SJSA1 (cell line): Measurements from ENCODE around the gene SAP30BP. TPM values are rescaled to one million over a fixed set of nuclear protein-coding genes. Genes with fewer than 3 reads are reported as not detected.

Experiments used
- DNase-seq, 2 experiments: peaks; one replicate each; pipeline ENCODE4 v3.0.0-alpha.2; 2015 to 2020; ENCODE audit warnings: low spot score in 2 of 2, low read depth in 1 of 2
- H3K27ac ChIP-seq: fragments of 250-450 bp; sonication (Bioruptor Pico); 2 replicates; pipeline ENCODE4 v1.5.1; 2020; ENCODE audit warnings: mild to moderate bottlenecking, moderate library complexity
- H3K27me3 ChIP-seq: fragments of 250-450 bp; sonication (Bioruptor Pico); replicated peaks from 2 replicates; pipeline ENCODE4 v1.5.1; 2020; ENCODE audit warnings: mild to moderate bottlenecking, moderate library complexity
- H3K36me3 ChIP-seq: fragments of 250-450 bp; sonication (Bioruptor Pico); 2 replicates; pipeline ENCODE4 v1.5.1; 2020; ENCODE audit warnings: mild to moderate bottlenecking
- H3K4me1 ChIP-seq: fragments of 250-450 bp; sonication (Bioruptor Pico); replicated peaks from 2 replicates; pipeline ENCODE4 v1.6.1; 2021; ENCODE audit warnings: mild to moderate bottlenecking
- H3K4me3 ChIP-seq: fragments of 250-450 bp; sonication (Bioruptor Pico); 2 replicates; pipeline ENCODE4 v1.5.1; 2020; ENCODE audit warnings: mild to moderate bottlenecking
- H3K9me3 ChIP-seq: fragments of 250-450 bp; sonication (Bioruptor Pico); replicated peaks from 2 replicates; pipeline ENCODE4 v1.5.1; 2020; ENCODE audit warnings: mild to moderate bottlenecking
- total RNA-seq: library from RNA; depleted of rRNA; stranded (reverse); fragments of >200 nt; shearing (Covaris generic); gene quantifications from 2 replicates; pipeline ENCODE4 v1.2.3, GENCODE V29; 2014

SAP30BP gene
- total RNA-seq, 1 experiment from 2014 or later: 90.5 TPM

- Histone ChIP-seq H3K9me3 (no peaks in the 10 kb centered on the region), H3K4me3 (no peak overlapping the region), H3K36me3 (peaks cover 77% of the 10 kb centered on the region), H3K27me3 (no peaks in the 10 kb centered on the region), H3K27ac (no peak overlapping the region), H3K4me1 (peaks cover 7% of the 10 kb centered on the region; the same call in 1 of the 2 replicates)
- DNase-seq: no peak
Measured at GRCh38 chr17:75672011-75672410, 4.9 kb downstream of the SAP30BP start.

- no peak overlapping the region for H3K27ac ChIP-seq
- H3K36me3 ChIP-seq: peaks cover 80% of the 10 kb centered on the region
- no peak for DNase-seq
- no peaks in the 10 kb centered on the region for H3K27me3 ChIP-seq
- no peaks in the 10 kb centered on the region for H3K9me3 ChIP-seq
- peaks cover under 1% of the 10 kb centered on the region; the same call in 1 of the 2 replicates for H3K4me1 ChIP-seq
- H3K4me3 ChIP-seq: no peak overlapping the region
Measured at GRCh38 chr17:75673487-75673886, 6.3 kb downstream of the SAP30BP start.

- no peaks in the 10 kb centered on the region for H3K27me3 ChIP-seq
- DNase-seq: no peak
- no peak overlapping the region for H3K4me3 ChIP-seq
- H3K27ac ChIP-seq: no peak overlapping the region
- H3K36me3 ChIP-seq: peaks cover 71% of the 10 kb centered on the region
- peaks cover 26% of the 10 kb centered on the region for H3K4me1 ChIP-seq
- no peaks in the 10 kb centered on the region for H3K9me3 ChIP-seq
Measured at GRCh38 chr17:75676461-75676860, 9.3 kb downstream of the SAP30BP start.

DNA sequence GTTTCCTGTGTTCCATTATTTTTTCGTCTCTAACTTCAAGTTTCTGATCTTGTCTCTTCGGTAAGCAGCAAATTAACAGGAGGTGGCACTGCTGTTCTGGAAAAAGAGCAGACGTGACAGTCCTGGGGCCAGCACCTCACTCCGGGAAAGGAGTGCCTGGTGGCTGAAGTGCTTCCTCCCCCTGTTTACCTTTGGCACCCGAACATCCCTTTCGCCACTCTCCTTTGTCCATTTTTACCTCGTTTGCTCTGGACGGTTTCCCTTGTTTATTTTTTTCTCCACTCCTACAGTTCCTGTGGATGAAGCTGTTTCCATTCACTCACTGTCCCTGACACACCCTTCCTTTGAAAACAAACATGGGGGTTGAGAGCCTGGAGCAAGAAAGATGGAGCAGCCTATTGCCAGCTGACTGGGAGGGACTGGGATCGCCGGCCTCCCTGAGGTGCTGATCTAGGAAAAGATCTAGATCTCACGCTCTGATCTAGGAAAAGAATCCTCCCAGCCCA is 12.6 kb downstream of the SAP30BP start:
- H3K4me3 ChIP-seq: no peak overlapping the region
- H3K9me3 ChIP-seq: no peaks in the 10 kb centered on the region
- peak; percentile 82 to 86 for DNase-seq
- peaks cover 62% of the 10 kb centered on the region for H3K36me3 ChIP-seq
- H3K27me3 ChIP-seq: no peaks in the 10 kb centered on the region
- H3K4me1 ChIP-seq: peaks cover 42% of the 10 kb centered on the region
- peak overlapping the region; percentile 25 for H3K27ac ChIP-seq

DNA sequence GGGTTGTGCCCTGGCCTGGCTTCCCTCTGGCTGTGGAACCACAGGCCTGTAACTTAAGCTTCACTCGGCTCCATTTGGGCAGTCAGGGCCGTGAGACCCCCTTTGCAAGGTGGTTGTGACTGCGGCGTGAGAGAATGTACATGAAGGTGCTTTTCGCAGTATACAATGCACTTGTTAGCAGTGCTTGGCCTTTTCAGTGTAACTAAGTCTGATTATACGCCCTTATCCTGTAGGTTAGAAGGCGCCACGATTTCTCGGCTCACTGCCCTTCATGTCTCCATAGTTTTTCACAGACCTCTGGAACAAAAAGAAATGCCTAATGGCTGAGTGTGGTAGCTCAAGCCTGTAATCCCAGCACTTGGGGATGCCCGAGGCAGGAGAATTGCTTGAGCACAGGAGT is 13.3 kb downstream of the SAP30BP start:
- Histone ChIP-seq H3K9me3 (no peaks in the 10 kb centered on the region), H3K36me3 (peaks cover 65% of the 10 kb centered on the region), H3K27me3 (no peaks in the 10 kb centered on the region), H3K27ac (peak overlapping the region; percentile 25), H3K4me1 (peaks cover 45% of the 10 kb centered on the region), H3K4me3 (no peak overlapping the region)
- DNase-seq: no peak

DNA sequence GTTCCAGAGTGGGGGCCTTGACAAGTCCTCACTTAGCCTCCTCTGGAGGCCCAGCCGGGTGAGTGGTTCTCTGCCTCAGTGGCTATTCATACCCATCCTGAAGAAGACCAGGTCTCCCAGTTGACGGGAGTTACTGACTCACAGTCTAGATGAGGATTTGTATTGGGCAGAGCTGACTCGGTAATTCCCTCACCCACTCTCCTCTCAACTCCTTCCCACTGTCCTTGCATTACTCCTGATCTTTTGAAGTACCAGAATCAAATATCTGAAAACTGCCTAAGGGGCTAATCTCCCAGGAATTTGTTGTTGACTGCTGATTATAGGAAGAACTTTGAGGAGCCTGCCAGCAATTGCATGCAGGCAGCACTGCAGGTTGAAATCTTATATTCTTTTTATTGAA is 14.2 kb downstream of the SAP30BP start:
- peak overlapping the region; percentile 4; the same call in 1 of the 2 replicates for H3K27ac ChIP-seq
- H3K27me3 ChIP-seq: no peaks in the 10 kb centered on the region
- DNase-seq: no peak
- H3K36me3 ChIP-seq: peaks cover 64% of the 10 kb centered on the region
- no peak overlapping the region for H3K4me3 ChIP-seq
- no peaks in the 10 kb centered on the region for H3K9me3 ChIP-seq
- peaks cover 45% of the 10 kb centered on the region for H3K4me1 ChIP-seq

DNA sequence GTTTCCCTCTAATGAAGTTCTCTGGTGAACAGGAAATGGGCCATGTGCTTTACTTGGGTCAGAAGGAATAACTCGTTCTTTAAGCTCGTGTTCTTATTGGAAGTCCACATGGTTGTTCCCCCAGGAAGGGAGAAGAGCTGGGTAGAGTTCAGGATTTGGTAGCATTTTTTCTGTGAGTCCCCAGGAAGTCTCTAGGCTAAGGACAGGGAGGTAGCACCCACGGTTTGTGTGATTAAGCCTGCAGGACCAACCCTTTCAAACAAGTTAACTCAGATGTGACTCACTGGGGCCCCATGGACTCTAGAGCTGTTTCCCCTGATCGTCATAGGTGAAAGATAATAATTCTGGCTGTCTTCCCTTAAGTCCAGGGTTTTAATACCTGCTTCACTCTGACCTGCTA is 16.4 kb downstream of the SAP30BP start:
- Histone ChIP-seq H3K9me3 (no peaks in the 10 kb centered on the region), H3K36me3 (peaks cover 70% of the 10 kb centered on the region), H3K4me1 (peaks cover 53% of the 10 kb centered on the region), H3K27ac (peak overlapping the region; percentile 4; the same call in 1 of the 2 replicates), H3K4me3 (no peak overlapping the region), H3K27me3 (no peaks in the 10 kb centered on the region)
- DNase-seq: peak; percentile 52 to 66

DNA sequence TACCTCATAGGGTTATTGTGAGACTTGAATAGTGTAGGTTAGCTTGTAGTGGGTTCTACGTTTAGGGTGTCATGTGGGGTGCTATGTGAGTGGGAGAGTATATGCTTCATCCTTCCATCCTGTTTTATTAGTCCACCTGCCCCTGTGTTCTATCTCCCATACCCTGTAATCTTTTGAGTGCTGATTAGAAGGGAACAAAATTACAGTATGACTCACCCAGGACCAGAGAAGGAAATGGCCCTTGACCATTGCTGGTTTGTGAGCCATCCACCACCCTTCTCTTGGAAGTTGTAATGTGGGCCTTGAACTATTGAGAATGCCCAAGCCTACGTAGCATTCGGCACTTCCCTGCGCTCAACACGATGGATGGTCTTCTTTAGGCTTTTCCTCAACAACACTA is 17.1 kb downstream of the SAP30BP start:
- no peak for DNase-seq
- Histone ChIP-seq H3K27ac (no peak overlapping the region), H3K36me3 (peaks cover 68% of the 10 kb centered on the region), H3K9me3 (no peaks in the 10 kb centered on the region), H3K4me3 (no peak overlapping the region), H3K4me1 (peaks cover 51% of the 10 kb centered on the region), H3K27me3 (no peaks in the 10 kb centered on the region)

DNA sequence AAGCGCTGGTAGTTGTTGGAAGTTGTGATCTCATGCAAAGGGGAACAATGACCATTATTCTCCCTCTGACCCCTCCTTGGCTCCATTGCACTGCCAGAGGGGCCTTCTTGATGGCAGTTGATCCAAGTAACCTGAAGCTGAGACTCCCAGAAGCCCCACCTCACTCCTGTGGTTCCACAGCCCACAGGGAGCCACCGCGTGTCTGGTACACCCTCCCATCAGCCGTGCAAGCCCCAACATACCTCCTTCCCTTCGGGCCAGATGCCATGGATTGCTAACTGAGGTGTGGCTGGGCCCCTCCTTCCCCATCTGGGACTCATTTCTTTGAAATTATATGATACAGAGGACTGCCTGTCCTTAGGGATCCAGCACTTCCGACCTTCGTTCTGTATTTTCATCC is 17.8 kb downstream of the SAP30BP start:
- no peaks in the 10 kb centered on the region for H3K27me3 ChIP-seq
- DNase-seq: no peak
- H3K36me3 ChIP-seq: peaks cover 72% of the 10 kb centered on the region
- H3K4me3 ChIP-seq: no peak overlapping the region
- H3K27ac ChIP-seq: no peak overlapping the region
- H3K9me3 ChIP-seq: no peaks in the 10 kb centered on the region
- peaks cover 45% of the 10 kb centered on the region for H3K4me1 ChIP-seq

- Histone ChIP-seq H3K36me3 (peaks cover 74% of the 10 kb centered on the region), H3K27me3 (no peaks in the 10 kb centered on the region), H3K4me3 (no peak overlapping the region), H3K27ac (no peak overlapping the region), H3K9me3 (no peaks in the 10 kb centered on the region), H3K4me1 (peaks cover 44% of the 10 kb centered on the region)
- DNase-seq: no peak
Measured at GRCh38 chr17:75685499-75685898, 18.4 kb downstream of the SAP30BP start.

- Histone ChIP-seq H3K4me1 (peaks cover 62% of the 10 kb centered on the region), H3K9me3 (no peaks in the 10 kb centered on the region), H3K4me3 (no peak overlapping the region), H3K27me3 (no peaks in the 10 kb centered on the region), H3K27ac (no peak overlapping the region), H3K36me3 (peaks cover 84% of the 10 kb centered on the region)
- no peak for DNase-seq
Measured at GRCh38 chr17:75688209-75688825, 21.2 kb downstream of the SAP30BP start.

- no peaks in the 10 kb centered on the region for H3K9me3 ChIP-seq
- peaks cover 62% of the 10 kb centered on the region for H3K4me1 ChIP-seq
- DNase-seq: no peak
Measured at GRCh38 chr17:75689441-75689873, 22.3 kb downstream of the SAP30BP start.

DNA sequence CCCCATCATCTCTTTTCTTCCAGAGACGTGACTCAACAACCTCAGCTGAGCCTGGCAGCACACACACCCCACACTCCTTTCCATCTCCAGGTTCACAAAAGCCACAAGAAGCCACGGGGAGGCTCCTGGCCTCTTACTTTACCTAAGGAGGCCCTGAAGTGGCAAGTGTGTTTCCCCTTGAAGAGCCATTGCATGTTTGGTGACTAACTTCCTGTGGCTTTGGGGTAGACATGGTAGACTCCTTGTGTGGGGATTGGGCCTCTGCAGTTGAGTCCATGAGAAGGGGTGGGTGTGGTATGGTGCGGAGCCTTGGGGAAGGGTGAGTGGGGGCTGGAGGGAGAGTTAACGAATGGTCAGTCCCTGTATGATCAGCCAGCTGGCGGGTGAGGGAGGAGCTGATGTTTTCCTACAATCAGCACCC is 24.2 kb downstream of the SAP30BP start:
- Histone ChIP-seq H3K36me3 (peaks cover 83% of the 10 kb centered on the region), H3K27ac (peak overlapping the region; percentile 42), H3K9me3 (no peaks in the 10 kb centered on the region), H3K4me3 (no peak overlapping the region), H3K4me1 (peaks cover 72% of the 10 kb centered on the region), H3K27me3 (no peaks in the 10 kb centered on the region)
- DNase-seq: peak; percentile 72 to 81

More at GRCh38 chr17:75689441-75689873, 22.3 kb downstream of the SAP30BP start:
- no peak overlapping the region for H3K4me3 ChIP-seq
- peaks cover 83% of the 10 kb centered on the region for H3K36me3 ChIP-seq
- no peak overlapping the region for H3K27ac ChIP-seq
- H3K27me3 ChIP-seq: no peaks in the 10 kb centered on the region

GRCh38 chr17:75691801-75692626 is 24.9 kb downstream of the SAP30BP start:
- no peak for DNase-seq
- no peaks in the 10 kb centered on the region for H3K27me3 ChIP-seq
- peak overlapping the region; percentile 42 for H3K27ac ChIP-seq
- no peak overlapping the region for H3K4me3 ChIP-seq
- H3K9me3 ChIP-seq: no peaks in the 10 kb centered on the region
- peaks cover 76% of the 10 kb centered on the region for H3K4me1 ChIP-seq
- H3K36me3 ChIP-seq: peaks cover 79% of the 10 kb centered on the region
